ENCODE data around the gene AHNAK. TPM values are rescaled to one million over a fixed set of nuclear protein-coding genes. Genes with fewer than 3 reads are reported as not detected.
"Not testable (repeated sequence)": the region's sequence is repeated elsewhere in the genome, so short reads cannot be mapped to it uniquely, and the experiment has no call there.

The AHNAK gene
- total RNA-seq, 2 experiments from 2014 or later, result 9.2 to 9.4 TPM

- Mint-ChIP-seq H3K4me3 (no peak overlapping the region), H3K27ac (no peak overlapping the region), H3K4me1 (ENCODE audit: low read depth) (no peaks in the 10 kb centered on the region), H3K27me3 (ENCODE audit: low read depth) (no peaks in the 10 kb centered on the region), H3K9me3 (no peaks in the 10 kb centered on the region), H3K36me3 (ENCODE audit: low read depth) (no peaks in the 10 kb centered on the region)
- DNase-seq, result no peak
- CTCF ChIA-PET, result interaction anchor here (1.0 to 2.9 kb wide), 3 partner anchors 34 to 85 kb away, joined by 3 to 11 read pairs (median 4); no protein-coding TSS in a partner anchor
- intact Hi-C loops (cut with micrococcal nuclease), result no loop called here
Measured at GRCh38 chr11:62458212-62459002, 88.2 kb downstream of the AHNAK start.

- Mint-ChIP-seq H3K36me3 (ENCODE audit: low read depth) (no peaks in the 10 kb centered on the region), H3K27ac (no peak overlapping the region), H3K4me3 (no peak overlapping the region), H3K27me3 (ENCODE audit: low read depth) (no peaks in the 10 kb centered on the region), H3K9me3 (no peaks in the 10 kb centered on the region), H3K4me1 (ENCODE audit: low read depth) (no peaks in the 10 kb centered on the region)
- intact Hi-C loops (cut with micrococcal nuclease), result no loop called here
- CTCF ChIA-PET, result interaction anchor here (0.7 to 2.9 kb wide), 4 partner anchors 18 to 95 kb away, joined by 3 to 11 read pairs (median 4); no protein-coding TSS in a partner anchor
- no peak for DNase-seq
Measured at GRCh38 chr11:62457478-62457877, 89.1 kb downstream of the AHNAK start.

- Mint-ChIP-seq H3K9me3 (no peaks in the 10 kb centered on the region), H3K36me3 (ENCODE audit: low read depth) (no peaks in the 10 kb centered on the region), H3K27ac (no peak overlapping the region), H3K4me1 (ENCODE audit: low read depth) (no peaks in the 10 kb centered on the region), H3K4me3 (no peak overlapping the region), H3K27me3 (ENCODE audit: low read depth) (no peaks in the 10 kb centered on the region)
- DNase-seq, result no peak
- CTCF ChIA-PET, result interaction anchor here (0.6 to 2.9 kb wide), 2 partner anchors 32 to 84 kb away, joined by 3 to 11 read pairs; no protein-coding TSS in a partner anchor
- intact Hi-C loops (cut with micrococcal nuclease), result no loop called here
Measured at GRCh38 chr11:62456630-62457029, 90.0 kb downstream of the AHNAK start.

GRCh38 chr11:62452839-62453468 lies 93.7 kb downstream of the AHNAK start:
- DNase-seq, result no peak
- intact Hi-C loops (cut with micrococcal nuclease), result no loop called here
- Mint-ChIP-seq H3K27ac (no peak overlapping the region), H3K4me3 (no peak overlapping the region), H3K27me3 (ENCODE audit: low read depth) (peaks cover 5% of the 10 kb centered on the region), H3K4me1 (ENCODE audit: low read depth) (no peaks in the 10 kb centered on the region), H3K9me3 (no peaks in the 10 kb centered on the region), H3K36me3 (ENCODE audit: low read depth) (no peaks in the 10 kb centered on the region)
- CTCF ChIA-PET, result interaction anchor here (0.8 kb wide), 1 partner anchor 91 kb away, joined by 3 read pairs; no protein-coding TSS in a partner anchor

- no peaks in the 10 kb centered on the region for H3K9me3 Mint-ChIP-seq
- CTCF ChIA-PET, result no interaction called here
- H3K27ac Mint-ChIP-seq, result no peak overlapping the region
- H3K27me3 Mint-ChIP-seq (ENCODE audit: low read depth), result peaks cover 9% of the 10 kb centered on the region
- H3K4me1 Mint-ChIP-seq (ENCODE audit: low read depth), result no peaks in the 10 kb centered on the region
- DNase-seq, result no peak
- H3K36me3 Mint-ChIP-seq (ENCODE audit: low read depth), result no peaks in the 10 kb centered on the region
- no peak overlapping the region for H3K4me3 Mint-ChIP-seq
- intact Hi-C loops (cut with micrococcal nuclease), result no loop called here
Measured at GRCh38 chr11:62452261-62452660, 94.3 kb downstream of the AHNAK start.

- H3K27me3 Mint-ChIP-seq (ENCODE audit: low read depth), result peaks cover 16% of the 10 kb centered on the region
- no peaks in the 10 kb centered on the region for H3K9me3 Mint-ChIP-seq
- H3K36me3 Mint-ChIP-seq (ENCODE audit: low read depth), result no peaks in the 10 kb centered on the region
- H3K4me1 Mint-ChIP-seq (ENCODE audit: low read depth), result no peaks in the 10 kb centered on the region
- intact Hi-C loops (cut with micrococcal nuclease), result no loop called here
- H3K4me3 Mint-ChIP-seq, result no peak overlapping the region
- no peak overlapping the region for H3K27ac Mint-ChIP-seq
- CTCF ChIA-PET, result interaction anchor here (1.2 kb wide), 1 partner anchor 27 kb away, joined by 6 read pairs; no protein-coding TSS in a partner anchor
- DNase-seq, result no peak
Measured at GRCh38 chr11:62451241-62451621, 95.4 kb downstream of the AHNAK start.

GRCh38 chr11:62450543-62451240 lies 95.9 kb downstream of the AHNAK start:
- CTCF ChIA-PET, result interaction anchor here (1.2 to 1.4 kb wide), 2 partner anchors 26 to 141 kb away, joined by 3 to 6 read pairs; partner anchors contain the start of gene TUT1
- DNase-seq, result no peak
- intact Hi-C loops (cut with micrococcal nuclease), result no loop called here
- Mint-ChIP-seq H3K27me3 (ENCODE audit: low read depth) (peaks cover 19% of the 10 kb centered on the region), H3K27ac (no peak overlapping the region), H3K36me3 (ENCODE audit: low read depth) (no peaks in the 10 kb centered on the region), H3K9me3 (no peaks in the 10 kb centered on the region), H3K4me1 (ENCODE audit: low read depth) (no peaks in the 10 kb centered on the region), H3K4me3 (no peak overlapping the region)

- H3K4me3 Mint-ChIP-seq; DNase-seq; H3K27ac Mint-ChIP-seq; H3K9me3 Mint-ChIP-seq; H3K4me1 Mint-ChIP-seq (ENCODE audit: low read depth); intact Hi-C loops (cut with micrococcal nuclease); H3K36me3 Mint-ChIP-seq (ENCODE audit: low read depth): not testable (repeated sequence)
- CTCF ChIA-PET, result interaction anchor here (0.7 to 1.4 kb wide), 4 partner anchors 21 to 142 kb away, joined by 3 to 6 read pairs (median 4); partner anchors contain the start of gene TUT1
- peaks cover 20% of the 10 kb centered on the region for H3K27me3 Mint-ChIP-seq (ENCODE audit: low read depth)
Measured at GRCh38 chr11:62449912-62450311, 96.7 kb downstream of the AHNAK start.

- no peak overlapping the region for H3K27ac Mint-ChIP-seq
- H3K9me3 Mint-ChIP-seq, result no peaks in the 10 kb centered on the region
- intact Hi-C loops (cut with micrococcal nuclease), result no loop called here
- no peaks in the 10 kb centered on the region for H3K36me3 Mint-ChIP-seq (ENCODE audit: low read depth)
- H3K4me1 Mint-ChIP-seq (ENCODE audit: low read depth), result peaks cover 5% of the 10 kb centered on the region
- DNase-seq, result no peak
- no peak overlapping the region for H3K4me3 Mint-ChIP-seq
- CTCF ChIA-PET, result interaction anchor here (0.7 to 1.4 kb wide), 3 partner anchors 21 to 142 kb away, joined by 3 to 4 read pairs (median 3); partner anchors contain the start of gene TUT1
- H3K27me3 Mint-ChIP-seq (ENCODE audit: low read depth), result peaks cover 25% of the 10 kb centered on the region
Measured at GRCh38 chr11:62449451-62449851, 97.2 kb downstream of the AHNAK start.

GRCh38 chr11:62446091-62446490 lies 100.5 kb downstream of the AHNAK start:
- H3K4me1 Mint-ChIP-seq (ENCODE audit: low read depth), result peaks cover 7% of the 10 kb centered on the region

GRCh38 chr11:62445314-62445740 lies 101.3 kb downstream of the AHNAK start:
- H3K27ac Mint-ChIP-seq, result no peak overlapping the region
- H3K36me3 Mint-ChIP-seq (ENCODE audit: low read depth), result no peaks in the 10 kb centered on the region
- peaks cover 27% of the 10 kb centered on the region for H3K27me3 Mint-ChIP-seq (ENCODE audit: low read depth)
- no peak for DNase-seq
- intact Hi-C loops (cut with micrococcal nuclease), result no loop called here
- peaks cover 7% of the 10 kb centered on the region for H3K4me1 Mint-ChIP-seq (ENCODE audit: low read depth)
- H3K9me3 Mint-ChIP-seq, result no peaks in the 10 kb centered on the region
- CTCF ChIA-PET, result interaction anchor here (0.8 to 3.5 kb wide), 4 partner anchors 21 to 95 kb away, joined by 3 to 20 read pairs (median 6); partner anchors contain the start of gene SCGB1A1
- H3K4me3 Mint-ChIP-seq, result no peak overlapping the region

More at GRCh38 chr11:62446091-62446490, 100.5 kb downstream of the AHNAK start:
- H3K4me3 Mint-ChIP-seq, result no peak overlapping the region
- peaks cover 27% of the 10 kb centered on the region for H3K27me3 Mint-ChIP-seq (ENCODE audit: low read depth)
- intact Hi-C loops (cut with micrococcal nuclease), result no loop called here
- H3K36me3 Mint-ChIP-seq (ENCODE audit: low read depth), result no peaks in the 10 kb centered on the region
- H3K9me3 Mint-ChIP-seq, result no peaks in the 10 kb centered on the region
- CTCF ChIA-PET, result interaction anchor here (3.5 kb wide), 1 partner anchor 22 kb away, joined by 20 read pairs; no protein-coding TSS in a partner anchor
- DNase-seq, result no peak
- H3K27ac Mint-ChIP-seq, result no peak overlapping the region

- CTCF ChIA-PET, result interaction anchor here (0.8 to 3.5 kb wide), 5 partner anchors 16 to 95 kb away, joined by 3 to 20 read pairs (median 4); partner anchors contain the start of gene SCGB1A1
- Mint-ChIP-seq H3K27me3 (ENCODE audit: low read depth) (peaks cover 27% of the 10 kb centered on the region), H3K9me3 (no peaks in the 10 kb centered on the region), H3K36me3 (ENCODE audit: low read depth) (no peaks in the 10 kb centered on the region), H3K27ac (no peak overlapping the region), H3K4me3 (peak overlapping the region; percentile 79), H3K4me1 (ENCODE audit: low read depth) (peaks cover 7% of the 10 kb centered on the region)
- intact Hi-C loops (cut with micrococcal nuclease), result no loop called here
- DNase-seq, result no peak
Measured at GRCh38 chr11:62444835-62445234, 101.8 kb downstream of the AHNAK start.

Data from activated naive CD4-positive, alpha-beta T cell treated with anti-CD3 and anti-CD28 coated beads for 36 hours (primary cell).